CD4-positive, alpha-beta T cell treated with Interleukin-1 beta for 1 hour (primary cell): Measurements from ENCODE around the gene CLEC4A.
"Not testable (repeated sequence)": the region's sequence is repeated elsewhere in the genome, so short reads cannot be mapped to it uniquely, and the experiment has no call there.

Experiments used
- DNase-seq, 2 donors: peaks; one replicate each; pipeline ENCODE4 v3.0.0-alpha.2; 2020 to 2022

Gene CLEC4A

DNA sequence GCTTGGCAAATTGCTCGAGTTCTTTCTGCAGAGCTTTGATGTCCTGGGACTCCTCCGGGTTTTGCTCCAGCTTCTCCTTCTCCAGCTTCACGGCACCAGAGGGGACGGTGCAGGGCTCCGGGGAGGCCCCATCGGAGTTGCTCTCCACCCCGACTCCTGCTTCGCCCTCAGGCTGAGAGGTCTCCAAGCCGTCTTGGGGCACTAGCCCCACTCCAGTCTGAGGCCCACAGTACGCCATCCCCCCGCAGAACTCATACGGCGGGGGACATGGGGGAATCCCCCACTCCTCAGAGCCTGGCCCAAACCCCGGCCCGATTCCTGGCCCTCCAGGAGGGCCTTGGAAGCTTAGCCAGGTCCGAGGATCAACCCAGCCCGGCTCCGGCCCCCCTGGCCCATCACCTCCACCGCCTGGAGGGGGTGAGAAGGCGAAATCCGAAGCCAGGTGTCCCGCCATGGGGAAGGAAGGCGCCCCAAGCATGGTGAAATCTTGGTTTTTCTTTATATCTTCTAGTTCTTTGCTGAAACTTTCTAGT, 11.0 kb downstream of the CLEC4A start:
- not testable (repeated sequence) for DNase-seq

DNA sequence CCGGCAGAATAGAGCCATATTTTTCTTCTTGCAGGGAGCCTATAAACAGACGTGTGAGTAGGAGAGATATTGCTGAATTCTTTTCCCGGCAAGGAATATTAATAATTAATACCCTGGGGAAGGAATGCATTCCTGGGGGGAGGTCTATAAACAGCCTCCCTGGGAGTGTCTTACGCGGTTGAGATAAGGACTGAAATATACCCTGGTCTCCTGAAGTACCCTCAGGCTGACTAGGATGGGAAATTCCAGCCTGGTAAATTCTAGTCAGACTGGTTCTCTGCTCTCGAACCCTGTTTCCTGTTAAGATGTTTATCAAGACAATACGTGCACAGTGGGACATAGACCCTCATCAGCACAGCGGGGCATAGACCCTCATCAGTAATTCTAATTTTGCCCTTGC, 18.2 kb downstream of the CLEC4A start:
- not testable (repeated sequence) for DNase-seq

- DNase-seq = no peak
Measured at GRCh38 chr12:8143261-8143660, 19.8 kb downstream of the CLEC4A start.

GRCh38 chr12:8145754-8146441, 22.5 kb downstream of the CLEC4A start:
- DNase-seq = no peak

DNA sequence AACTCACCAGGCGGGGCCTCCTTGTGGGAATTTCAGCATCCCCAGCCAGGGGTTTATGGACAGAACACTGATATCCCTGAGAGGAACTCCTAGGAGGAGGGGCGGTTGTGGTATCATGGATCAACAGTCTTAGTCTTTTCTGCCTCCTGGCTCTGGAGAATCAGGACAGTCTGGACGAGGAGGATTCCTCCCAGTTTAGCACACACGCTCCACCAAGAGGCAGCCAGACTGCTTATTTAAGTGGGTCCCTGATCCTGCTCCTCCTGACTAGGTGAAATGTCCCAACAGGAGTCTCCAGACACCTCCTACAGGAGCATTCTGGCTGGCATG, 23.0 kb downstream of the CLEC4A start:
- DNase-seq = no peak

DNA sequence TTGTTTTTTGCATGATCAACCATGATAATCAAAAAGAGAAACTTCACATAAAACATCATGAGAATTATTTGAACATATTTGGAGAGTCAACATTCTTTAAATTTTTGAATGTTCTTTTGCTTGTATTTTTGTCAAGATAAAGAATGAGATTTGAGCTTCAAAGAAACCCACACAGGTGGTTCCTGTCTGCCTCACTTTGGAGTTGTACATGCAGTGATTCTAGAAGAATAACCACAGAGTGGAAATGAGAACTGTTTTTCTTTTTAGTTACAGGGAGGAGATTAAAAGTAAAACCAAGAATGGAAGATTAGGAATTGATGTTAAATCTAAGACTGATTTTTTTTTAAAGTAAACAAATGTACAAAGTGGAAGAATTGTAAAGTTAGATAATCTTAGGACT, 31.1 kb downstream of the CLEC4A start:
- DNase-seq = peak in 1 of 2 donors; percentile 1

GRCh38 chr12:8156416-8156815, 33.0 kb downstream of the CLEC4A start:
- no peak for DNase-seq

- no peak for DNase-seq
Measured at GRCh38 chr12:8156845-8157244, 33.4 kb downstream of the CLEC4A start, which contains the start of gene ZNF705A. Gene ZNF705A, plus strand, starts transcription at chr12:8157015. Its CDS starts 15,611 bp downstream, at chr12:8172626.

GRCh38 chr12:8157484-8158198, 34.2 kb downstream of the CLEC4A start:
- DNase-seq = no peak

- DNase-seq = not testable (repeated sequence)
Measured at GRCh38 chr12:8172911-8173310, 49.5 kb downstream of the CLEC4A start.

- peak; percentile 87 for DNase-seq
Measured at GRCh38 chr12:8179989-8180585, 56.7 kb downstream of the CLEC4A start.

- DNase-seq = not testable (repeated sequence)
Measured at GRCh38 chr12:8181271-8181670, 57.9 kb downstream of the CLEC4A start.

- DNase-seq = not testable (repeated sequence)
Measured at GRCh38 chr12:8182923-8183322, 59.5 kb downstream of the CLEC4A start.

GRCh38 chr12:8183346-8183745, 59.9 kb downstream of the CLEC4A start:
- DNase-seq = not testable (repeated sequence)

GRCh38 chr12:8184206-8184605, 60.8 kb downstream of the CLEC4A start:
- not testable (repeated sequence) for DNase-seq

DNA sequence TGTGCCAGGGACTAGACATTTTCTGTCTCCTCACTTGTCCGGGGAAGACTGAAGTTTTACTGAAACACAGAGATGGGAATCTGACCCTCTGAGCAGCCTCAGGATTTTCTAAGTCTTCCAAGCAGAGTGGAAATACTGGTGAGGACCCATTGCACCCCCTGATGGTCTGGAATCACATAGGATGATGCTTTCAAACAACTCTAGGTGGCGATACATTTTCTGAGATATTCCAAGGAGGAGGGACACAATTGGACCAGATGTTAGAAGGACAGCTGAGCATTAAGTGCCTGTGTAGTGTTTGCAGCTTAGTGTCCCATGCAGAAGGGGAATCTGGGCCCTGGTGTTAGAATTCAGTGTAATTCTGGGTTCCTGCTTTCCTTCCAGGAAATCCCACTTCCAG, 64.7 kb downstream of the CLEC4A start:
- DNase-seq = not testable (repeated sequence)
